NCI-H2196 treated with DMSO at 0.1 percent for 48 hours (cell line): ENCODE results near the gene CWC25.
"Not testable (repeated sequence)": the region's sequence is repeated elsewhere in the genome, so short reads cannot be mapped to it uniquely, and the experiment has no call there.

Experiments used
- DNase-seq: peaks from one replicate; lab custom pipeline; 2025; ENCODE audit not compliant: unreplicated experiment; lab: John Stamatoyannopoulos, UW

Gene CWC25

DNA sequence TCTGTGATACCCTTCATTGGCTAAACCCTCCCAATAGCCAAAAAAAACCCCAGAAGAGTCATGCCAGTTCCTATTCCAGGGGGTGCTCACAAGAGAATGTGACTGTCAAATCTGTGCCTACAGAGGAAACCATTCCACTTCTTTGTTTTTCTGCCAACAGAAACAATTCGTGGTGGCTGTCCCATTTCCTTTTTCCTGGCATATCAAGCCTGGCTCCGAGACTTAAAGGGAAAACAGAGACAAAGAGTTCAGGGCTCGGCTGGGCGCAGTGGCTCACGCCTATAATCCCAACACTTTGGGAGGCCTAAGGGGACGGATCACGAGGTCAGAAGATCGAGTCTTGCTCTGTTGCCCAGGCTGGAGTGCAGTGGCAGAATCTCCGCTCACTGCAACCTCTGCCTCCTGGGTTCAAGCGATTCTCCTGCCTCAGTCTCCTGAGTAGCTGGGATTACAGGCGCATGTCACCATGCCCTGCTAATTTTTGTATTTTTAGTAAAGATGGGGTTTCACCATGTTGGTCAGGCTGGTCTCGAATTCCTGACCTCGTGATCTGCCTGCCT, 34.9 kb downstream of the CWC25 start:
- not testable (repeated sequence) for DNase-seq

GRCh38 chr17:38789185-38789584, 35.9 kb downstream of the CWC25 start:
- DNase-seq = no peak

DNA sequence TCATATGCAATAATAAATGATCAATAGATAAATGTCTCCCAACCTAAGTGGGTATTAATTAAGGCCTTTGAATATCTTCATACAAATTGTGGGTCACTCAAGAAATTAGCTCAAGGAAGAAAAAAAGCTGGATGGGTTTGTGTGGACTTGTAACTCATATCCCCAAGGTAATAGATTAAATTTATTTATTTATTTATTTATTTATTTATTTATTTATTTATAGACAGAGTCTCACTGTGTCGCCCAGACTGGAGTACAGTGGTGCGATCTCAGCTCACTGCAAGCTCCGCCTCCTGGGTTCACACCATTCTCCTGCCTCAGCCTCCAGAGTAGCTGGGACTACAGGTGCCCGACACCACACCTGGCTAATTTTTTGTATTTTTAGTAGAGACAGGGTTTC, 37.1 kb downstream of the CWC25 start:
- DNase-seq = not testable (repeated sequence)

DNA sequence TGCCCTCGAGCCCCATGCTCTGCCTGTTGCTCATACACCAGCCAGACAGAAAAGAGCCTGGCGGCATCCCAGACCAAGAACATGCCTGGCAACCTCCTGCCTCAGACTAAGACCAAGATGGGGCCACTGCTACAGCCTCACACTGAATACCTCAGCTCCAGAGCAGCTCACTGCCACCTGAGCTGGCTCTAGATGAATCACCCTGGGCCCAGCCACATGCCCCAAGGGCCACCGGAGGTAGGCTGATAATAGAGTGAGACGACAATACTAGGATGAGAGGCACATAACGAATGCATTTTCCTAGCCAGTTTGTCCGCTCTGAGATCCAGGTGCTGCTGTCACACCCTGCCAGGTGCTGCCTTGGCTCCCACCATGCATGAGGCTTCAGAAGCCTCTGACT, 38.7 kb downstream of the CWC25 start:
- DNase-seq = no peak

DNA sequence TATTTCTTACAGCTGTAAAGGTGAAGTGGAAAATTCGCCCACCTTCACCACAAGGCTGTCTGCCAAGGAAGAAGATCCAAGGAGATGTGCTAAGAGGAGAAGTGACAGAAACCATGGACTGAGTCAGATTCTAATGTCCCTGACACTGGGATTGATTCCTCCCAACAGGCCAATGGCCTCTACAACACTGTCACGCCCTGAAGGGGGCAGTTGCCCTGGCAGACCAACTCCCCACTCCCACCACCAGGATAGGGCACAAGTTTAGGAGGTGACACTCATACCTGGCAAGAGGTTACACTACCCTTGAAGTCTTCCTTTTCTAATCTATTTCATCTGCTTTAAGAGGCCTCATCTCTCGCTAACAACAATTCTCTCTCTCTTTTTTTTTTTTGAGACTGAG, 41.9 kb downstream of the CWC25 start:
- DNase-seq = no peak

DNA sequence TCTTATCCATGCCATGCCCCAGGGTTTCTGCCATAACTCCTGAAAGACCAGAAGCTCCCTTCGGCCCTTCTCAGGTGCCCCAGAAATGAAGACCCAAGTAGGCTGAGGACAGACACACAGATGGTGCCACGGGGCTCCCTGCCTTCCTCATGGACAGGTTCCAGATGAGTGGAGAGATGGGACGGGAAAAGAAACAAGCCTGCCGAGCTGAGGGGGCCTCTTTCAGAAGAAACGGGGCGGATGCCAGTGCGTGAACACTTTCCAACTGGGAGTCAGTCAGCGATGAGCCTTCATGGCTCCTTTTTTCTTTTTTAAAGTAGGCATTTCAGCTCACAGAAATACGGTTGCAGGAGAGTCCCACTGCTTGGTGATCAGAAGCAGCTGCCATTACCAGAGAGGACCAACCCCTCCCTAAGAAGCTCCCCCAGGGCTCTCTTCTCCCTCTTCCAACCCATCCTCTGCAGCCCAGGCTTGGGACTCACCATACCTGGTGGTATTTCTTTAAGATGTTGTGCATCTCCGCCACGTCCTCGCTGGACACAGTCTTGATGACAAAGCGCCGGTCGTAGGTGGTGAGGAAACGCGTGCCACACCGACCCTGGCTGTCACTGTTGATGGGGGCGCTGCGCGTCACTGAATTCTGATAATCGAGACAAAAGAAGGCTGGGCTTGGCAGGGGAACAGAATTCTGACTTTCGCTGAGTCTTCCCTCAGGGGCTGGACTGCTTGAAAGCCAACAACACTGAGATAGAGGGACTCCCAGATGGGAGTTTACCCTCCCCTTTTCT, 45.0 kb downstream of the CWC25 start:
- no peak for DNase-seq

GRCh38 chr17:38777641-38778250, 47.4 kb downstream of the CWC25 start:
- no peak for DNase-seq

GRCh38 chr17:38773258-38773657, 51.9 kb downstream of the CWC25 start:
- DNase-seq = no peak

GRCh38 chr17:38768417-38768816, 56.7 kb downstream of the CWC25 start:
- no peak for DNase-seq

DNA sequence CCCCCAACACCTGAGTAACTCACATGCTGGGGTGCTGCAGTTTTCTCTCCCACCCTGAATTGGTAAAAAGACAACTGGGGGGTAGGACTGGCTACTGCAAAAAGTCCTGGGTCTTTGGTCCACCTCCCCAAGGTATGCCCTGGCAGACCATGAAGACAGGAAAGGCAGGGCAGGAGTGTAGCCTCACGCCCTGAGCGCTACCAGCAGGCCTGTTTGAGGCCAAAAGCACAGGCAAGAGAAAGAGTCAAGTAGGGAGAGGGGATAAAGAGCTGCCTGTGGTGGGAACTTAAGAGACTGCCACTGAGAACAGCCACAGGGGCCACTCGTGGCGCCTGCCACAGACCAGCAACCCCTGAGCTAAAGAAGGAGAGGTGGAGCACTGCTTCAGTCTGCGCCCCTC, 58.8 kb downstream of the CWC25 start:
- no peak for DNase-seq

DNA sequence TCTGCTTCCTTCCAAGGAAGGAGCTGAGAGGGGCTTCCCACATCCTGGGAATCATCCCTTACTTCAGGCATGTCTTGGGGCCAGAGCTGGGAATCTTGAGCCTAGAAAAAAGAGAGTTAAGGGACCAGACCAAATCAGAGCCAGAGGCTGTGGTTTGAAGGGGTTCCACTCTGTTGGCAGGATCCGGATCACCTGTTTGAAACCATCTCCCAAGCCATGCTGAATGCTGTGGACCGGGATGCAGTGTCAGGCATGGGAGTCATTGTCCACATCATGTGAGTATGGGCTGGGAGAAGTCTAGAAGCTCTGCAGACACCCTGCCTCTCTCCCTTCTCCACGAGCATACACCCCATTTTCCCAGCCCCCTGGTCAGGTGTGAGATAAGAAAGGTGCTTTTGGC, 62.9 kb downstream of the CWC25 start:
- DNase-seq = no peak

DNA sequence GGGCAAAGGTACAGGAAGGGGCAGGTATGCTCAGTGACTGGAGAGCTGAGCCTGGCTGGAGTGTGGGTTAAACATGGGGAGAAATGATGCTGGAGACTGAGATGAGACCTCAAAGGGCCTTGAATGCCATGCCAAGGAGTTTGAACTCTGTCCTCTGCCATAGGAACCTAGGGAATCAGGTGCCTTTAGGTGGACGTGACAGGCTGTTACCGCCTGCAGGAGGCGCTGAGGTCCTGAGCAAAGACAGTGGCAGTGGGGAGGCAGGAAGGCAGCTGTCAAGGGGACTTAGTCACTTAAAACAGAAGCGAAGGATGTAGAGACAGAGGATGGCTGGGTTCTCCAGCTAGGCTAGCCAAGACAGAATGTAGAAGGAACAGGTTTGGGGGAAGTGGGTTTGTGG, 63.5 kb downstream of the CWC25 start:
- no peak for DNase-seq

- no peak for DNase-seq
These were observed 72.0 kb downstream of the CWC25 start for GRCh38 chr17:38753071-38753506.

DNA sequence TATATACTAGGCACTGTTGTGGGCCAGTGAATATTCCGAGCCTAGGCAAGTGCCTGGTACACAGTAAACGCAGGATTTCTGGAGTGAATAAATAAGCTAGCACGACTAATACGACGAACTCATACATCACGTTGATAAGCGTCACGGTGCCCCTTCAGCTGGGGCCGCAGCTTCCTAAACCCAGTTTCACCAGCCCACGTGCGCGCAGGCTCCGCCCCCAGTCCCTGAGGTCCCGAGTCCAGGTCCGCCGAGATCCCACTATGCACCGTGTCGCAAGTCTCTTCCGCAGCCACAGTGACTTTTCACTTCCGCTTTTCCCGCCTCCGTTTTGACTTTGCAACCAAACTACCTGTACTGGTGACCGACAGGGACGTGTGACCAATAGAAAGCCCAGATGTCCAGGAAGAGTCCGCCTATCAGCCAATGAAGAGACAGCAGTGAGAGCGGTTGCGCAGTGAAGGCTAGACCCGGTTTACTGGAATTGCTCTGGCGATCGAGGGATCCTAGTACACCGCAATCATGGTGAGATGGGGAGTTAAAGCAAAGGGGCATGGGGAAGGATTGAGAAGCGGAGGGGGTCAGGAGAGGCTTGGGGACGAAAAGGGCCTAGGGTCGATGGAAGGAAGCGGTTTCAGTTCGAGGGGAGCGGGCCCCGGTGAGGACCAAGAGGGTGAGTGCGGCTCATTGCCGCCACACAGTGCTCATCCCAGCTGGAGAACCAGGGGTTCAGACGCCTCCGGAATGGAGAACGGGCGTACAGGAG, 72.6 kb downstream of the CWC25 start, which contains the start of gene PSMB3:
Gene PSMB3 (plus strand): TSS at position 434 of the 763 bp plus-strand sequence. CDS start 86 bp downstream, at position 520.
- peak; percentile 91 for DNase-seq

GRCh38 chr17:38751808-38752307, 73.3 kb downstream of the CWC25 start:
- peak; percentile 43 for DNase-seq

DNA sequence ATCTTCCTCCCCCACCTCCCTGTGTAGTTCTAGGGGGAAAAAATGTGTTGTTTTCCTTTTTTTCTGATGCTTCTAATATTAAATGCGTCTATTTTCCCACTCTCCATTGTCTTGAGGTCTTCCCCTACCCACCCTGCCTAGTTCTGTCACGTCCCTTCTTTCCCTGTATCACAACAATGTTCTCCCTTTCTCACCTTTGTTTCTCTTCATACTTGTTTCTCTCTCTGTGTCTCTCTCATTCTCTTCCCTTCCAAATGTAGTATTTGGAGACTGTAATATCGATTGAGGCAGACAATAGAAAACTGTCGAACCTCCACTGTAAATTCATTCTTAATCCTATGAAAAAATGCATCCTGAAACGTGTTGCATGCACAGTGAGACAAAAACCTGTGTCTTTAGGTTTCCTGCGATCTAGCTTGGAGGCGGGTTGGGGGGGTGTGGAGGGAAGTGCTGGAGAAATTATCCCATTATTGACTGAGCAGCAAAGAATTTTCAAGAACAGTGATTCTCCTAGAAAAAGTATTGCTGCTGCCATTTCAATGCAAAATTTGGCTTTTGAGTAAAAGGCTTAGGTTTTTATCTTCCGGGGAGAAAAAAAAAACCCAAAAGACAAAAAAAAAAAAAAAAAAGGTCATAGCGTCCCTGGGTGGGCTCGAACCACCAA, 73.8 kb downstream of the CWC25 start:
- no peak for DNase-seq
